ENCODE results near the gene NBPF1. TPM values are rescaled to one million over a fixed set of nuclear protein-coding genes. Genes with fewer than 3 reads are reported as not detected.
"Not testable (repeated sequence)": the region's sequence is repeated elsewhere in the genome, so short reads cannot be mapped to it uniquely, and the experiment has no call there.

The NBPF1 gene
- total RNA-seq, 3 donors from 2014 or later: 36.7 to 53.9 (median 42.7) TPM

DNA sequence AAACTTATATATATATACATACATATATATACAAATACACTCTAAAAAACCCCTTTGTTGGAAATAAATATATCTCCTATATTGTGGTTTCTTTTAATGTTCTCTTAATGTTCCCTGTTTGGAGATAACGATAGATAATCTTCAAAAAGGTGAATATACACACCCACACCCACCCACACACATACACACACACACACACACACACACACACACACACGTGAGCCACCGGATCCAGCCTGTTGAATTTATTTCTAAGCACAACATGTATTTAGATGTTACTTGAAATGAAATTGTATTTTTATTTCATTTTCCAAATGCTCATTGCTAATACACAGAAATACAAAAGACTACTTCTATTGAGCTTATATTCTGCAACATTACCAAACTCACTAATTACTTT, 14.0 kb downstream of the NBPF1 start:
- H3K27me3 ChIP-seq; intact Hi-C loops (cut with DNase I; ENCODE audit: low total_unique reads); H3K36me3 ChIP-seq; H3K27ac ChIP-seq; H3K9me3 ChIP-seq; DNase-seq (ENCODE audit: low spot score in 2 of 2); H3K4me3 ChIP-seq; H3K4me1 ChIP-seq: not testable (repeated sequence)

DNA sequence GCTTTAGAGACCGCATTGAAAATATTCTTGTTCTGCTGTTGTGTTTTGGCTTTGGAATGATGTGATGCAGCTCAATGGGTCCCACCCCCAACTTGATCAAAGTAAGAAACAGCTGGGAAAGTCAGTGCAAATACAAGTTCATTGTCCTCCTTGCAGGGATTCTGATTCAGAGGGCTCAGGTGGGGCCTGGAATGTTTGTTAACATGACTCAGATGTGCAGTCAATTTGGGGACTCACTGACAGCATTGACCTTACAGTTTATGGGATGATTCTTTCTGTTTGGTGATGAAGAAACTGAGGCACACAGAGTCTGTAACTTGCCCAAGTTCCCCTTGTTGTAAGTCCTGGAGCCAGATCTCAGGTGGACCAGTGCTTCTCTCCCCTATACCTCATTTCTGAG, 18.1 kb downstream of the NBPF1 start:
- H3K27ac ChIP-seq; H3K9me3 ChIP-seq; intact Hi-C loops (cut with DNase I; ENCODE audit: low total_unique reads); H3K27me3 ChIP-seq; DNase-seq (ENCODE audit: low spot score in 2 of 2); H3K4me3 ChIP-seq; H3K4me1 ChIP-seq; H3K36me3 ChIP-seq: not testable (repeated sequence)

DNA sequence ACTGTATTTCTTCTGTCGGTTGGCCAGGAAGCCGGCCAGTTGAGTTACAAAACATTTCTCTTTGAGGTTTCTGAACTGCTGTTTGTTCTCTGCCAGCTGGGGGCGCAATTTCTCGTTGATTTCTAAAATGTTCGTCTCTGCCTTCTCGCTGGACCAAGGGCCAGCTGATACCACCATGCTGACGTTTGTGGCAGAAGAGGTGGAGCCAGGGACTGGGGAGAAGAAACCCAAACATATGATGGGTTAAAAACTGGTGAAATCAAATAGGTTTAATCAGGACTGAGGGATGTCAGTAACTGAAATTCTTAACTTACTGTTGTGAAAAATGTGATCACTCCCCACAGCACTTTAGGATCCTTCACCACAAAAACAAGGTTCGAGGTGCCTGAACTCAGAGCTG, 21.5 kb downstream of the NBPF1 start:
- H3K4me1 ChIP-seq; H3K4me3 ChIP-seq; intact Hi-C loops (cut with DNase I; ENCODE audit: low total_unique reads); H3K9me3 ChIP-seq; DNase-seq (ENCODE audit: low spot score in 2 of 2); H3K36me3 ChIP-seq; H3K27me3 ChIP-seq; H3K27ac ChIP-seq: not testable (repeated sequence)

DNA sequence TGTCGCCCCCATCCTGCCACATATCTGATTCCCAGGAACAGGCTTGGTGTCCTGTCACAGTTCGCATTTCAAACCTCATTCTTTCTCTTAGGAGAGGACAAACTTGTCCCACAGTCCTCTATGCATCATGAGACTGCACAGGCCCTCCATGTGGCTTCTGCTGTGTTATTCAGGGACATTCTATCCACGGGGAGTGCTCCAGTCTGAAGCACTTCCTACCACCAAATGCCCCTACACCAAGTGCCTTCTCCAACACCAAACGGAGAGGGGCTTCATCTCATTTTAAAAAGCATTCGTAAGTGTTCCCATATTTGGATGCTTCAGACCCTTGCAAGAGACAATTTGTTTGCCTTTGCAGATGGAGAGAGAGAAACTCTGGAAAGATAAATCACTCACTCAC, 25.3 kb downstream of the NBPF1 start:
- H3K27ac ChIP-seq; H3K9me3 ChIP-seq; H3K27me3 ChIP-seq; H3K36me3 ChIP-seq; intact Hi-C loops (cut with DNase I; ENCODE audit: low total_unique reads); H3K4me1 ChIP-seq; H3K4me3 ChIP-seq; DNase-seq (ENCODE audit: low spot score in 2 of 2): not testable (repeated sequence)

DNA sequence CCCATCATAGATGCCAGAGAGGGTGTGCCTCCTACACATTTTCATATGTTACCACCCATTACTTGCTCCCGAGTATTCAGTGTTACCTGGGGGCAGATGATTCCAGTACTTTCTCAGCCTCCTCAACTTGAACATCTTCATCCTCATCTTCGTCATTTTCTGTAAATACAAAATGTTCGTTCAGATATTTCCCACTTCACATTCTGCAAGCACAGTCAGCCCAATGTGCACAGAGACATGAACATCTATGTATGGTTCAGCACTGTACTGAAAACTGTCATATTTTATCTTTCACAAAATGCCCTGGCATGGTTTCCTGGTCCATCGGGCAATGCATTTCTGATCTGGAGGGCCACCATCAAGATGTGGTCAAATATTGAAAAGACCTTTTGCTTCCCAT, 25.7 kb downstream of the NBPF1 start:
- H3K36me3 ChIP-seq; DNase-seq (ENCODE audit: low spot score in 2 of 2); H3K27ac ChIP-seq; H3K4me1 ChIP-seq; intact Hi-C loops (cut with DNase I; ENCODE audit: low total_unique reads); H3K4me3 ChIP-seq; H3K27me3 ChIP-seq; H3K9me3 ChIP-seq: not testable (repeated sequence)

DNA sequence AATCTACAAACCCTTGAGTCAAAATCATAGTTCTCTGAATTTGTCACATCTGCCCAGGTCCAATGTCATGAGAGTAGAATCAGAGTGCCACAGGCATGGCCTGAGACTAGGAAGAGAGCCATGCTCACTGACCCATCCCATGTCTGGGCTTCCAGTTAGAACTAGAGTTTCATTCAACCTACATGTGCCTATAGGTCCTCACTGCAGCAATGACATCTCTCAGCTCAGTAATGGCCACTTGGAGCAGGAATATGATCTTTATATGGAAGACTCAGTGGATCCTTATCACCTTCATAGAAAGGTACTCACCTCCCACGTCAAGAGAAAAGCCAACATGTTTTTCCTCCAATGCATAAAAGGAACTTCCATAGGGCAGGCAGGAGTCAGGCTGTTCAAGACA, 48.0 kb downstream of the NBPF1 start:
- H3K27ac ChIP-seq; H3K4me3 ChIP-seq; H3K4me1 ChIP-seq; DNase-seq (ENCODE audit: low spot score in 2 of 2); intact Hi-C loops (cut with DNase I; ENCODE audit: low total_unique reads); H3K36me3 ChIP-seq; H3K9me3 ChIP-seq; H3K27me3 ChIP-seq: not testable (repeated sequence)

DNA sequence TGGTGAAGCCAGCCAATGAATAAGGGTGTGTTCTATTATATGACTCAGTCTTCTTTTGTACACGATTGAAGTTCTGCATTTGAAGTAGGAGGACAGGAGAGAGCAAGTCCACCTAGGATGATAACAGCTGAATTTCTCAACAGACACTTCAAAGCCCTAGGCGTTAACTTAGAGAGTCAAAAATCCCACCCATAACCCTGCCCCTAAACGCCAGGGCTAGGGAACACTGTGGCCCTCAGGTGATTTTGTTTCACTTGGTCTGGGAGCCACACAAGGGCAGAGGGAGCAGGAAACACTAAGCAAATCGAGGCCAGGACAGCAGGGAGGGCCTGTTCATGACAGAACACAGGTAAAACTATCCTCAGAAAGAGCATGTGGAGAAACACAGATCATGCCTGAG, 52.3 kb downstream of the NBPF1 start:
- H3K27me3 ChIP-seq; DNase-seq (ENCODE audit: low spot score in 2 of 2); H3K27ac ChIP-seq; H3K36me3 ChIP-seq; H3K4me1 ChIP-seq; H3K9me3 ChIP-seq; intact Hi-C loops (cut with DNase I; ENCODE audit: low total_unique reads); H3K4me3 ChIP-seq: not testable (repeated sequence)

DNA sequence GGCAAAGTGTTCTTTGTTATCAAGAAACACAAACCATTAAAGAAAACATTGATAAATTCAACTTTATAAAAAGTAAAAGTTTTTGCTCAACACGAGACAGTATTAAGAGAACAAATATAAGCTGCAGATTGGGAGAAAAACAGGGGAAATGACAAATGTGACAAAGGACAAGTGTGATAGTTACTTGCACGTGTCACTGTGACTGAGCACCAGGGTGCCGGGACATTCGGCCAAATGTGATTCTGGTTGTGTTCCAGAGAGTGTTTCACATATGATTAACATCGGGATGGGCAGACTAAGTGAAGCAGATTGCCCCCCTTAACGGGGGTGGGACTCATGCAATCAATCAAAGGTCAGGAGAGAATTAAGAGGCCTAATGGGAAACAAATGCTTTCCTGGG, 52.9 kb downstream of the NBPF1 start:
- H3K9me3 ChIP-seq; H3K27ac ChIP-seq; H3K4me3 ChIP-seq; DNase-seq (ENCODE audit: low spot score in 2 of 2); H3K27me3 ChIP-seq; H3K36me3 ChIP-seq; H3K4me1 ChIP-seq; intact Hi-C loops (cut with DNase I; ENCODE audit: low total_unique reads): not testable (repeated sequence)

DNA sequence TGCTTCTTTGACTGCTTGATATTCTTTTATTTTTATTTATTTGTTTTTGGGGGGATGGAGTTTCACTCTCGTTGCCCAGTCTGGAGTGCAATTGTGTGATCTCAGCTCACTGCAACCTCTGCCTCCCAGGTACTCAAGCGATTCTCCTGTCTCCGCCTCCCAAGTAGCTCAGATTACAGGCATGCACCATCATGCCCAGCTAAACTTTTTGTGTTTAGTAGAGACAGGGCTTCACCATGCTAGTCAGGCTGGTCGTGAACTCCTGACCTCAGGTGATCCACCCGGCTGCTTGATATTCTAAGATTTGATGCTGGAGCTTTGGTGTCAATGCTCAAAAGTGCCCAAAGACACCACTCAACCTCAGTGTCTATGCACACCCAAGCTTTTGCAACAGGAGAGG, 53.7 kb downstream of the NBPF1 start:
- H3K27ac ChIP-seq; H3K4me1 ChIP-seq; H3K36me3 ChIP-seq; H3K9me3 ChIP-seq; H3K27me3 ChIP-seq; intact Hi-C loops (cut with DNase I; ENCODE audit: low total_unique reads); DNase-seq (ENCODE audit: low spot score in 2 of 2); H3K4me3 ChIP-seq: not testable (repeated sequence)

DNA sequence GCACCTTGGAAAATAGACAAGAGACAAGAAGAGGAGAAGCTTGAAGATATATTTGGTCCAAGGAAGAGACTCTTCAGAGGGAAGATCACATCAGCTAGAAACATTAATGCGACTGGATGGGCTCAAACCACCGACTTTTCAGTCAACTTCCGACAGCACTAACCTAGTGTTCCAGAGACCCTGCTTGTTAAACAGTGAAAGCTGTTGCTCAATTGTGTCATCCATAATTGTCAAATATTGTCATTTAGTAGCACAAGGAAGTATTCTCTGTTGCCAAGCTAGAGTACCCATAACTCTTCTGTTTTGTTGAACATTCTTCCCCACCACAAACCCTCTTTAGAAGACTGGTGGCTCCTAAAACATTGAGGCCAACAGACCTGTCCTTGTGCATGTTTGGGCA, 56.3 kb downstream of the NBPF1 start:
- DNase-seq (ENCODE audit: low spot score in 2 of 2); H3K4me1 ChIP-seq; H3K36me3 ChIP-seq; intact Hi-C loops (cut with DNase I; ENCODE audit: low total_unique reads); H3K9me3 ChIP-seq; H3K4me3 ChIP-seq; H3K27me3 ChIP-seq; H3K27ac ChIP-seq: not testable (repeated sequence)

DNA sequence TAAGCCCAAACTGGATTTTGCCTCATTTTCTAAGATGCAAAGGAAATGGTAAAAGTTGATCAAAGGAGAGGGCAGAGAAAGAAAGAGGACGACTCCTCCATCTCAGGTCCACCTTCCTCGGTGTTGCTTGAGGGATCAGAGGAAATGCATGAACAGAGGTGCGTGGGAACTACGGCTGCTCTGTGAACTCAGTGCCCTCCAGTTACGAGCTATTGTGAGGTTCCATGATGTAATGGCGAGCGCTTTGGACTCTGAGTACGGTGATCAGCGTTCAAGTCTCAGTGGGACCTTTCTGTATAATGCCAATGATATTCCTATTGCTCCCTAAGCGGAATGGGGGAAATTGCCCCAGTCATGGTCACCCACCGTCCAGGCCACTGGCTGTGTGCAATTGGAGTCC, 60.1 kb downstream of the NBPF1 start:
- H3K4me1 ChIP-seq; H3K27ac ChIP-seq; H3K27me3 ChIP-seq; DNase-seq (ENCODE audit: low spot score in 2 of 2); H3K9me3 ChIP-seq; H3K4me3 ChIP-seq; intact Hi-C loops (cut with DNase I; ENCODE audit: low total_unique reads); H3K36me3 ChIP-seq: not testable (repeated sequence)

DNA sequence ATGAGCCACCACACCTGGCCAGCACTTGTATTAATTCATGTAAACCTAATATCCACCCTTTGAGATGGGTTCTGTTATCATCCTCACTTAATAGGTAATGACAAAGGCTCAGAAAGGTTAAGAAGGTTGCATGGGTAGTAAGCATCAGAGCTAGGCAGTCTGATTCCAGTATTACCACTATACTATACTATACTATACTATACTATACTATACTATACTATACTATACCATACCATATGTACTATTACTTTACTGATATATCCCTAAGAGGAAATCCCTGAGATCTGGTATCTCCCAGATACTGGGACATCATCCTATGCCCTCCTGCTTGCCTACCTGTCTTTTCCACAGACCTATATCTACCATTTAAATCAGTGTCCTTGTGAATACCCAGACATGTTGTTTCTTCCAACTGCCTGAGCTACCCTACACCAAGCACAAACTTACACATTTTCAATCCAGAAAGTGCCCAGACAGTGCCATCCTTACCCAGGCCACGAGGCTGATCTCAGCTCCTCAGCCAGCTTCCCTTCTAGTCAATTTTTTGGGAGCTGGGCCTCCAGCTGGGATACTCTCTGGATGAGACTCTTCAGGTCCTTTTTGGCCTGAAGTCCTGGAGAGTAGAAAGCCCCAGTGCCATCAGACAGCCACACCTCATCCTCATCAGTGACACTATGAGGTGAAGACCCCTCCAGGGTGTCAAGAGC, 63.0 kb downstream of the NBPF1 start:
- H3K4me3 ChIP-seq; intact Hi-C loops (cut with DNase I; ENCODE audit: low total_unique reads); H3K36me3 ChIP-seq; H3K4me1 ChIP-seq; H3K27me3 ChIP-seq; DNase-seq (ENCODE audit: low spot score in 2 of 2); H3K27ac ChIP-seq; H3K9me3 ChIP-seq: not testable (repeated sequence)

DNA sequence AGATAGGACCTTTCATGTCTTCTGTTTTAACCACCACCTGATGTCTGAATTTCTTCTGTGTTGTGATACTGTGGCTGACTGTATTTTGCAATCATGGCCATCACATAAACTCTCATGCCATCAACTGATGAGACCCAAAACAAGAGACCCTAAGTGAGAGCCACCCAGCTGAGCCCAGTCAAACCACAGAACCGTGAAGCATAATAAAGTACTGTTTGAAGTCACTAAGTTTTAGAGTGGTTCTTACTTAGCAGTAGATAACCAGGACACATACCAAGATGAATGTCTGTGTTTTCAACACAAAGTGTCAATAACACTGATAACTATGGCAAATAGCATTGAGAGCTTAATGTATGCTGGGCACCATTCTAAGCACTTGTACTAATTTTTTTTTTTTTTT, 63.8 kb downstream of the NBPF1 start:
- H3K36me3 ChIP-seq; H3K27me3 ChIP-seq; H3K4me3 ChIP-seq; H3K27ac ChIP-seq; DNase-seq (ENCODE audit: low spot score in 2 of 2); H3K4me1 ChIP-seq; intact Hi-C loops (cut with DNase I; ENCODE audit: low total_unique reads); H3K9me3 ChIP-seq: not testable (repeated sequence)

DNA sequence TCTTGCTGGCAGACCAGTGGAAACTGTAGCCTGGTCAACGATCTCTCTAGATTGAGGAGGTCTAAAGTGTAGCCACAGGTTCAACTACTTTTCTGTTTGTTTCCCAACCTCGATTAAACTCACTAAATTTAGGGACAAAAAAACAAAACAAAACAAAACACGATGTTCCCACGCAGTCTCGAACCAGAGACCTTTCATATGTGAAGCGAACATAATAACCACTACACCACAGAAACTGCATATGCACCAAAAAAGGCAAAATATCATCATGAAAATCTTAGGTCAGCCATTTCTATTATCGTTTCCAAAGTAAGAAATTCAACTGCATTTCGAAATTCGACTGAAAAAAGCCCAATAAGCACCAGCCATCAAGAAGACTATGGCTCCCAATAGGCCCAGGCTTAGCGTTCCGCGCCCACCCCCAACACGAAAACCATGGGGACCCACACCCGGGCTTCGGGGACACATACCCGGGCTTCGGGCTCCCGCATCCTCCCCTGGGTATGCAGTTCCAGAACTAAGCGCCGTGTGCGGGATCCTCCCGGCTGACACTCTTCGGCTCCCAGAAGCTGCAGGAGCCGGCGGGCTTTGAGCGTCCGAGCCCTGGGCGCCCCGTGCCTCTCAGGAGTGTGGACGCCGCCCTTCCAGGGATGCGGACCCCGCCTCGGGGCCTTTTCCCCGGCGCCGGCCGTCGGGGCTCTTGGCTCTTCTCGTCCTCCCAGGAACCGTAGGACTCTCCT, 65.7 kb downstream of the NBPF1 start:
- H3K27me3 ChIP-seq; H3K9me3 ChIP-seq; H3K36me3 ChIP-seq; H3K4me1 ChIP-seq; intact Hi-C loops (cut with DNase I; ENCODE audit: low total_unique reads); H3K4me3 ChIP-seq; DNase-seq (ENCODE audit: low spot score in 2 of 2); H3K27ac ChIP-seq: not testable (repeated sequence)
